Spleen (tissue), 11 donors: ENCODE data around the gene MEGF9. TPM values are rescaled to one million over a fixed set of nuclear protein-coding genes. Genes with fewer than 3 reads are reported as not detected.

Experiments used
- DNase-seq: peaks from one replicate; pipeline ENCODE4 v3.0.0-alpha.2; 2020
- H3K27ac ChIP-seq, 8 donors: fragments of 200-600 bp; sonication (generic) in 7 of 8; 1 replicate in 4 of 8; 2 replicates in 4 of 8; pipeline versions ENCODE4 v1.5.0 to v1.8.0; 2016 to 2021; ENCODE audit warnings: inconsistent platforms in 4 of 8, mild to moderate bottlenecking in 4 of 8, moderate library complexity in 1 of 8
- H3K27me3 ChIP-seq, 7 donors: fragments of 200-600 bp; sonication (generic) in 6 of 7; replicated peaks in 1 of 7; 1 replicate in 4 of 7; 2 replicates in 3 of 7; pipeline versions ENCODE4 v1.5.0 to v1.8.0; 2016 to 2021; ENCODE audit warnings: inconsistent platforms in 3 of 7, mild to moderate bottlenecking in 1 of 7
- H3K36me3 ChIP-seq, 6 donors: fragments of 200-600 bp; sonication (generic) in 5 of 6; 1 replicate in 4 of 6; 2 replicates in 2 of 6; pipeline versions ENCODE4 v1.5.0 to v1.8.0; 2016 to 2021; ENCODE audit warnings: inconsistent platforms in 2 of 6
- H3K4me1 ChIP-seq, 6 donors: fragments of 200-600 bp; sonication (generic) in 5 of 6; 1 replicate in 3 of 6; 2 replicates in 3 of 6; pipeline versions ENCODE4 v1.5.0 to v1.8.0; 2016 to 2021; ENCODE audit warnings: inconsistent platforms in 3 of 6
- H3K4me3 ChIP-seq, 8 donors: fragments of 200-600 bp; sonication (generic) in 7 of 8; 1 replicate in 4 of 8; 2 replicates in 4 of 8; pipeline versions ENCODE4 v1.5.0 to v1.8.0; 2016 to 2021; ENCODE audit warnings: inconsistent platforms in 4 of 8, mild to moderate bottlenecking in 4 of 8, moderate library complexity in 2 of 8
- H3K9me3 ChIP-seq, 8 donors: fragments of 200-600 bp; sonication (generic) in 7 of 8; 1 replicate in 4 of 8; 2 replicates in 4 of 8; pipeline versions ENCODE4 v1.5.0 to v1.8.0; 2016 to 2021; ENCODE audit warnings: inconsistent platforms in 4 of 8
- CTCF ChIP-seq, 11 experiments: fragments of 200-600 bp in 7 of 11; fragments of 450-650 bp in 4 of 11; sonication (generic) in 4 of 11; IDR thresholded peaks in 8 of 11; conservative IDR thresholded peaks in 3 of 11; 1 replicate in 7 of 11; 2 replicates in 4 of 11; pipeline versions ENCODE4 v1.4.0 to v1.8.0; 2016 to 2021; ENCODE audit warnings: antibody characterized with exemption in 11 of 11, inconsistent platforms in 4 of 11, mild to moderate bottlenecking in 1 of 11
- POLR2A ChIP-seq, 3 donors: fragments of 450-650 bp; IDR thresholded peaks; one replicate each; pipeline ENCODE4 v1.5.1; 2017; ENCODE audit warnings: antibody characterized with exemption in 3 of 3, mild to moderate bottlenecking in 1 of 3
- POLR2AphosphoS5 ChIP-seq, 3 donors: sonication (generic); formaldehyde crosslinking; IDR thresholded peaks; one replicate each; pipeline ENCODE4 v1.5.1; 2017; ENCODE audit warnings: antibody characterized with exemption in 3 of 3
- WGBS, 5 donors: extraction: QIAGEN DNeasy Blood & Tissue Kit in 3 of 5; methylation state at CpG; one replicate each; pipeline versions ENCODE4 v1.1.5 to v1.1.7; 2013 to 2018; 5-methylcytosine and 5-hydroxymethylcytosine counted together
- intact Hi-C: fragments of 100-400 bp; cut with DNase I; formaldehyde crosslinking; loops from one replicate; pipeline ENCODE4 v1.15.0; 2023; ENCODE audit warnings: low total_unique reads
- polyA plus RNA-seq, 3 donors: library from polyadenylated mRNA; stranded (reverse); fragments of 200-250 nt; gene quantifications; one replicate each; pipeline ENCODE4 v1.2.1, GENCODE V29; 2013
- total RNA-seq, 7 donors: library from RNA; depleted of rRNA in 3 of 7; stranded (reverse); fragments of >200 nt in 3 of 7; fragmentation: NEBNext Ultra II Directional in 4 of 7; extraction: Animal tissue kit (Norgen Biotek cat#: 25700) in 4 of 7; gene quantifications; one replicate each; pipeline versions ENCODE4 v1.1.0 to v1.2.1, GENCODE V29; 2016 to 2021
- donor health status: healthy with polysubstance abuse.
- donor health status: DM: no; HTN: no; CAD: no; lungs with moderate emphysema.
- donor health status: DM: no; HTN: no; CAD: no.
- donor health status: Bipolar disorder and iron deficiency.
- donor health status: healthy.
- donor health status: DM: no; HTN: no; CAD: no.
- donor health status: DM: yes; HTN: yes; CAD: no.

MEGF9 gene
- total and polyA plus RNA-seq, 10 donors = 2.2 to 57.3 (median 30.7) TPM

- Histone ChIP-seq H3K4me3 (no peak overlapping the region), H3K9me3 (no peaks in the 10 kb centered on the region), H3K27ac (no peak overlapping the region), H3K36me3 (peaks cover 0 to 18% (median 0%) of the 10 kb centered on the region in 6 donors), H3K4me1 (peaks cover 7 to 80% (median 28%) of the 10 kb centered on the region in 6 donors), H3K27me3 (no peaks in the 10 kb centered on the region)
- TF ChIP-seq CTCF (IDR thresholded peaks at IDR 0.05 in 8 of 11, conservative IDR thresholded peaks at IDR 0.05 in 3 of 11) = no peak
- TF ChIP-seq POLR2A (IDR thresholded peaks at IDR 0.05) = no peak
- TF ChIP-seq POLR2AphosphoS5 (IDR thresholded peaks at IDR 0.05) = no peak
- intact Hi-C loops = no loop called here
- DNase-seq = no peak
- 44 to 71% (median 53%) methylated on average over 3 of the region's 3 CpGs for WGBS, 5 donors
Observed at GRCh38 chr9:120705174-120705573, 9.1 kb downstream of the MEGF9 start.

GRCh38 chr9:120702075-120702474 is 12.2 kb downstream of the MEGF9 start:
- peaks cover 0 to 75% (median 9%) of the 10 kb centered on the region in 6 donors for H3K4me1 ChIP-seq
- TF ChIP-seq POLR2AphosphoS5 (IDR thresholded peaks at IDR 0.05) = no peak
- TF ChIP-seq CTCF (IDR thresholded peaks at IDR 0.05 in 8 of 11, conservative IDR thresholded peaks at IDR 0.05 in 3 of 11) = no peak
- no peak for TF ChIP-seq POLR2A (IDR thresholded peaks at IDR 0.05)
- no peak overlapping the region for H3K27ac ChIP-seq
- intact Hi-C loops = no loop called here
- no peaks in the 10 kb centered on the region for H3K9me3 ChIP-seq
- 93 to 98% (median 95%) methylated on average over 1 of the region's 1 CpG for WGBS, 5 donors
- H3K4me3 ChIP-seq = no peak overlapping the region
- no peak for DNase-seq
- no peaks in the 10 kb centered on the region for H3K27me3 ChIP-seq
- peaks cover 0 to 10% (median 0%) of the 10 kb centered on the region in 6 donors for H3K36me3 ChIP-seq

- H3K27ac ChIP-seq = no peak overlapping the region
- no peak overlapping the region for H3K4me3 ChIP-seq
- H3K27me3 ChIP-seq = no peaks in the 10 kb centered on the region
- intact Hi-C loops = no loop called here
- H3K4me1 ChIP-seq = peaks cover 0 to 74% (median 10%) of the 10 kb centered on the region in 6 donors
- 89 to 95% (median 92%) methylated on average over 1 of the region's 1 CpG for WGBS, 5 donors
- no peak for TF ChIP-seq POLR2AphosphoS5 (IDR thresholded peaks at IDR 0.05)
- no peak for TF ChIP-seq CTCF (IDR thresholded peaks at IDR 0.05 in 8 of 11, conservative IDR thresholded peaks at IDR 0.05 in 3 of 11)
- TF ChIP-seq POLR2A (IDR thresholded peaks at IDR 0.05) = no peak
- no peaks in the 10 kb centered on the region for H3K9me3 ChIP-seq
- peaks cover 0 to 10% (median 0%) of the 10 kb centered on the region in 6 donors for H3K36me3 ChIP-seq
- no peak for DNase-seq
Observed at GRCh38 chr9:120701248-120701647, 13.0 kb downstream of the MEGF9 start.

- 81 to 91% (median 88%) methylated on average over 2 of the region's 2 CpGs for WGBS, 5 donors
- intact Hi-C loops = no loop called here
- Histone ChIP-seq H3K36me3 (peaks cover 0 to 4% (median 0%) of the 10 kb centered on the region in 6 donors), H3K9me3 (no peaks in the 10 kb centered on the region), H3K27me3 (no peaks in the 10 kb centered on the region), H3K4me3 (no peak overlapping the region), H3K27ac (no peak overlapping the region), H3K4me1 (peaks cover 0 to 74% (median 13%) of the 10 kb centered on the region in 6 donors)
- TF ChIP-seq POLR2AphosphoS5 (IDR thresholded peaks at IDR 0.05) = no peak
- no peak for TF ChIP-seq CTCF (IDR thresholded peaks at IDR 0.05 in 8 of 11, conservative IDR thresholded peaks at IDR 0.05 in 3 of 11)
- no peak for TF ChIP-seq POLR2A (IDR thresholded peaks at IDR 0.05)
- DNase-seq = no peak
Observed at GRCh38 chr9:120698766-120699165, 15.5 kb downstream of the MEGF9 start.
